Gastrocnemius medialis (tissue), 4 donors: ENCODE measurements around the gene ZG16B. TPM values are rescaled to one million over a fixed set of nuclear protein-coding genes. Genes with fewer than 3 reads are reported as not detected.

ENCODE experiments used
- ATAC-seq, 2 donors: fragments of 150-250 bp; one replicate each; pipeline ENCODE4 v1.9.1; 2016
- DNase-seq, 2 donors: peaks; one replicate each; pipeline ENCODE4 v3.0.0-alpha.2; 2019
- H3K27ac ChIP-seq, 4 donors: fragments of 200-600 bp; sonication (generic); 1 replicate in 1 of 4; 2 replicates in 3 of 4; pipeline ENCODE4 v1.5.1; 2016 to 2018; ENCODE audit warnings: mild to moderate bottlenecking in 2 of 4, moderate library complexity in 1 of 4
- H3K27me3 ChIP-seq, 3 donors: fragments of 200-600 bp; sonication (generic) in 2 of 3; 1 replicate in 1 of 3; 2 replicates in 2 of 3; pipeline versions ENCODE4 v1.5.1 to v1.6.0; 2016 to 2019; ENCODE audit warnings: mild to moderate bottlenecking in 1 of 3, moderate library complexity in 1 of 3
- H3K36me3 ChIP-seq, 2 donors: fragments of 200-600 bp; sonication (generic) in 1 of 2; one replicate each; pipeline ENCODE4 v1.5.1; 2017 to 2018
- H3K4me1 ChIP-seq, 2 donors: fragments of 200-600 bp; sonication (generic) in 1 of 2; one replicate each; pipeline ENCODE4 v1.5.1; 2016 to 2017; ENCODE audit warnings: mild to moderate bottlenecking in 2 of 2
- H3K4me3 ChIP-seq, 4 donors: fragments of 200-600 bp; sonication (generic) in 3 of 4; 1 replicate in 1 of 4; 2 replicates in 3 of 4; pipeline ENCODE4 v1.5.1; 2016 to 2019; ENCODE audit warnings: mild to moderate bottlenecking in 2 of 4
- H3K9me3 ChIP-seq, 3 donors: fragments of 200-600 bp; sonication (generic) in 2 of 3; 1 replicate in 1 of 3; 2 replicates in 2 of 3; pipeline ENCODE4 v1.5.1; 2016 to 2019
- POLR2A ChIP-seq, 2 donors: fragments of 450-650 bp; IDR thresholded peaks; one replicate each; pipeline ENCODE4 v1.6.1; 2017; ENCODE audit warnings: antibody characterized with exemption in 2 of 2, mild to moderate bottlenecking in 2 of 2, moderate library complexity in 2 of 2
- in situ Hi-C, 4 donors: fragments of 200-750 bp; cut with MboI; loops; one replicate each; pipeline versions ENCODE4 v1.15.0 to v1.8.0; 2017; ENCODE audit warnings: low sequenced_read_pairs in 4 of 4
- intact Hi-C: fragments of 100-400 bp; cut with DNase I; formaldehyde crosslinking; loops from one replicate; pipeline ENCODE4 v1.15.1; 2023; ENCODE audit warnings: low total_unique reads
- total RNA-seq, 4 donors: library from RNA; depleted of rRNA; stranded (reverse); fragments of >200 nt; gene quantifications; one replicate each; pipeline versions ENCODE4 v1.1.0 to v1.2.3, GENCODE V29; 2016
- TF ChIP-seq, protein P1 (sequence below), 5 experiments: fragments of 450-650 bp in 3 of 5; fragments of 200-600 bp in 2 of 5; sonication (generic) in 2 of 5; IDR thresholded peaks in 4 of 5; conservative IDR thresholded peaks in 1 of 5; 1 replicate in 4 of 5; 2 replicates in 1 of 5; pipeline ENCODE4 v1.5.1; 2016 to 2019; ENCODE audit warnings: antibody characterized with exemption in 5 of 5, mild to moderate bottlenecking in 3 of 5, moderate library complexity in 3 of 5

ZG16B gene
- total RNA-seq, 4 donors from 2014 or later, result not detected

DNA sequence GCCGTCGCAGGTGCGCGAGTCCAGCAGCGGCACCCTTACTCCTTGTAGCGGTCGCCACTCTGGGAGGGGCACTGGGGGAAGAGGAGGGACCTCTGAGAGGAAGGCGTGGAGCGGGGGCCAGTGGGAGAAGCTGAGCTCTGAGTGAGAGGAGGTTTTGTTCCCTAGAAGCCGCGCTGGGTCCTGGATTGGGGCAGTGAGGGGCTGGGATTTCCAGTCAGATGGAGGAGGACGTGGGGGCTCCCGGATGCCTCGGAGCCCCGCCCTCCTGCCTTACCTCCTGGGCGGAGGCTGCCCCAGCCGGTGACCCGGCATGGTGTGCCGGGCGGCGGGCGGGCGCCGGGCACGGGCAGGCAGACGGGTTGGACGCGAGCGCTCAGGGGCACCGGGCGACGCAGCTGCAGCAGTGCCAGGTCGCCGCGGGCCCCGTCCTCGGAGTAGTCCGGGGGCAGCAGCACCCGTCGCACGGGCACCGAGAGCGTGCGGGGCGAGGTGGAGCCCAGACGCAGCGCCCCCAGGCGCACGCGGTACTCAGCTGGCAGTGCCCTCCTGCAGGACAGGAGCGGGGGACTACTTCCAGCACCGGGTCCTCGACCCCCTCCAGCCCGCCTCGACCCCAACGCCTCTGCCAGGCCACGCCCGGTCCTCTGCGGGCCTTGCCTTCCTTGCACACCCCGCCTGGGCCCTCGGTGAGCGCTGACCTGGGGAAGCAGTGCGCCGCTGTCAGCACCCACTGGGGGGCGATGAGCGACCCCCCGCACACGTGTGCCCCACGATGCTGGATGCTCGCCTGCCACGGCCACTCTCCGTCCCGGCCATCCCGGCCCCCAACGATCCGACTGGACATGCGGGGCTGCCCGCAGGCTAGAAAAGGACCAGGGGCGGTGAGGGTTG is 44.8 kb upstream of the ZG16B start:
- intact Hi-C loops, result no loop called here
- Histone ChIP-seq H3K27ac (no peak overlapping the region), H3K36me3 (no peaks in the 10 kb centered on the region), H3K27me3 (peaks cover 37 to 50% (median 45%) of the 10 kb centered on the region in 3 donors), H3K4me1 (no peaks in the 10 kb centered on the region), H3K4me3 (peak overlapping the region; percentile 8 to 35 (median 27)), H3K9me3 (no peaks in the 10 kb centered on the region)
- in situ Hi-C loops, result no loop called here
- no peak for DNase-seq
- ATAC-seq, result no peak
- no peak for TF ChIP-seq POLR2A (IDR thresholded peaks at IDR 0.05)
- TF ChIP-seq, protein P1, sequence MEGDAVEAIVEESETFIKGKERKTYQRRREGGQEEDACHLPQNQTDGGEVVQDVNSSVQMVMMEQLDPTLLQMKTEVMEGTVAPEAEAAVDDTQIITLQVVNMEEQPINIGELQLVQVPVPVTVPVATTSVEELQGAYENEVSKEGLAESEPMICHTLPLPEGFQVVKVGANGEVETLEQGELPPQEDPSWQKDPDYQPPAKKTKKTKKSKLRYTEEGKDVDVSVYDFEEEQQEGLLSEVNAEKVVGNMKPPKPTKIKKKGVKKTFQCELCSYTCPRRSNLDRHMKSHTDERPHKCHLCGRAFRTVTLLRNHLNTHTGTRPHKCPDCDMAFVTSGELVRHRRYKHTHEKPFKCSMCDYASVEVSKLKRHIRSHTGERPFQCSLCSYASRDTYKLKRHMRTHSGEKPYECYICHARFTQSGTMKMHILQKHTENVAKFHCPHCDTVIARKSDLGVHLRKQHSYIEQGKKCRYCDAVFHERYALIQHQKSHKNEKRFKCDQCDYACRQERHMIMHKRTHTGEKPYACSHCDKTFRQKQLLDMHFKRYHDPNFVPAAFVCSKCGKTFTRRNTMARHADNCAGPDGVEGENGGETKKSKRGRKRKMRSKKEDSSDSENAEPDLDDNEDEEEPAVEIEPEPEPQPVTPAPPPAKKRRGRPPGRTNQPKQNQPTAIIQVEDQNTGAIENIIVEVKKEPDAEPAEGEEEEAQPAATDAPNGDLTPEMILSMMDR (IDR thresholded peaks at IDR 0.05 in 4 of 5, conservative IDR thresholded peaks at IDR 0.05 in 1 of 5), result peak in 1 of 5 experiments; percentile 12

DNA sequence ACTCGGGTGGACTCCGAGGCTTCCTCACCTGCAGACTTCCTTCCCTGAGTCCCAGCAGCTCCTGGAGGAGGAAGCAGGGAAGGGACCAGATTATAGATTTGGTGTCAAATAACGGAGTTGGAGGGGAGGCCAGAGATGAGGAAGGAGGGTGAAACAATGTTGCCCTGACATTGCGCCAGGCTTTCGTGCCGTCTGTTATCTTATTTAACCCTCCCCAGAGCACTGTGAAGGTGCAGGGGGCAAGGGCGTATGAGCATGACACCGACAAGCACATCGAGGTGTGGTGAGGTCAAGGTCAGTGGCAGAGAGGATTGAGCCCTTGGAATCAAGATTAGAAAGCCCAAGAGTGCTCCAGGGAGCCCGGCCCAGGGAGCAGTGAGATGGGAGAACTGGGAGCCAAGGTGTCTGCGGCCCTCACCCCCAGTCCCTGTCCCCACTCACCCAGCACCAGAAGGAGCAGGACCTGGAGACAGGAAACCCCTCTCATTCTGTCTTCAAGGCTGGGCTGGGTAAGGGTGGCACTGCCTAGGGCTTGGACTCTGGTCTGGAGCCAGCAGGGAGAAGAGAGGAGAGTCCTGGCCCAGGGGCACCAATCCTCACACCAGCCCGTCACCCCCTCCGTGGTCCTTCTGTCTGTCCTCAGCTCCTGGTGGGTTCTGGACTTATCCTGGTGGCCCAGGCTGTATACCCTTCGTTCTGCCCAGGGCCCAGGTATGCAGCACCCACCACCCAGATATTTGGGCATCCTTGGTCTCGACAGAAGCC is 43.9 kb upstream of the ZG16B start:
- H3K4me3 ChIP-seq, result no peak overlapping the region
- intact Hi-C loops (no loop called here), in situ Hi-C loops (no loop called here)
- H3K36me3 ChIP-seq, result no peaks in the 10 kb centered on the region
- TF ChIP-seq, protein P1 (IDR thresholded peaks at IDR 0.05 in 4 of 5, conservative IDR thresholded peaks at IDR 0.05 in 1 of 5), result no peak
- TF ChIP-seq POLR2A (IDR thresholded peaks at IDR 0.05), result no peak
- H3K4me1 ChIP-seq, result no peaks in the 10 kb centered on the region
- H3K9me3 ChIP-seq, result no peaks in the 10 kb centered on the region
- peaks cover 46 to 58% (median 51%) of the 10 kb centered on the region in 3 donors for H3K27me3 ChIP-seq
- DNase-seq (no peak), ATAC-seq (no peak)
- H3K27ac ChIP-seq, result no peak overlapping the region

DNA sequence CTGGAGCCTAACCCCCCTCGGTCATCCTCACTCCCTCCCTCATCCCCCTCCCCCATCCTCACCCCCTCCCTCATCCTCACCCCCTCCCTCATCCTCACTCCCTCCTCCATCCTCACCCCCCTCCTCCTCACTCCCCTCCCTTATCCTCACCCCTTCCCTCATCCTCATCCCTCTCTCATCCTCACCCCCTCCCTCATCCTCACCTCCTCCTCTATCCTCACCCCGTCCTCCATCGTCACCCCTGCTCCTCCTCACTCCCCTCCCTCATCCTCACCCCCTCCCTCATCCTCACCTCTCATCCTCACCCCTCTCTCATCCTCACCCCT is 43.3 kb upstream of the ZG16B start:
- in situ Hi-C loops, result no loop called here
- no peak overlapping the region for H3K27ac ChIP-seq
- intact Hi-C loops, result no loop called here
- peaks cover 51 to 62% (median 52%) of the 10 kb centered on the region in 3 donors for H3K27me3 ChIP-seq
- H3K4me3 ChIP-seq, result no peak overlapping the region
- TF ChIP-seq, protein P1 (IDR thresholded peaks at IDR 0.05 in 4 of 5, conservative IDR thresholded peaks at IDR 0.05 in 1 of 5), result no peak
- TF ChIP-seq POLR2A (IDR thresholded peaks at IDR 0.05), result no peak
- H3K9me3 ChIP-seq, result no peaks in the 10 kb centered on the region
- H3K36me3 ChIP-seq, result no peaks in the 10 kb centered on the region
- no peaks in the 10 kb centered on the region for H3K4me1 ChIP-seq
- no peak for ATAC-seq
- no peak for DNase-seq

DNA sequence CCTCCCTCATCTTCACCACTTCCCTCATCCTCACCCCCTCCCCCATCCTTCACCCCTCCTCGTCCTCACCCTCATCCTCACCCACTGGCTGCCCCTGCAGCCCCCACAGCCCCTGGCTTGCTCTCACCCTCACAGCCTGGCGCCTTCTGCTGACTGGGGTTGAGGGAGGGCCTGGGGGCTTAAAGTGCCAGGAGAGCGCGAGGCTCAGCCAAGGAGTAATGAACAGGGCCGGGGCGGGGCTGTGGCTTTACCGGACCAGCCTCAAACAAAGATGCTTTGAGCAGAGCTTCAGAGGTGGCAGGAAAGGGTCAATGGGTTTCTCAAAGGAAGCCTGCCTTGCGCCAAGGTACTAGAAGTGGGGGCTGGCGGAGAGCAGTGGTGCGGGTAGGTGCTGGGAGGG is 42.7 kb upstream of the ZG16B start, which contains the start of gene PRSS33:
PRSS33 (minus strand) TSS at position 155 of the 400 bp plus-strand sequence. CDS start 1,013 bp downstream, outside the sequence.
- DNase-seq (no peak), ATAC-seq (no peak)
- Histone ChIP-seq H3K4me1 (no peaks in the 10 kb centered on the region), H3K27ac (no peak within 1 kb of the TSS), H3K27me3 (peaks cover 51 to 68% (median 56%) of the 10 kb centered on the region in 3 donors), H3K9me3 (no peaks in the 10 kb centered on the region), H3K36me3 (no peaks in the 10 kb centered on the region), H3K4me3 (no peak within 1 kb of the TSS)
- intact Hi-C loops, result no loop called here
- in situ Hi-C loops, result no loop called here
- TF ChIP-seq, protein P1 (IDR thresholded peaks at IDR 0.05 in 4 of 5, conservative IDR thresholded peaks at IDR 0.05 in 1 of 5), result no peak
- no peak for TF ChIP-seq POLR2A (IDR thresholded peaks at IDR 0.05)
